SKM-1 treated with dmso at 0.1 percent for 144 hours (cell line): ENCODE data around the gene ARHGAP42.

ENCODE experiments used
- DNase-seq: peaks from one replicate; lab custom pipeline; 2025; ENCODE audit not compliant: unreplicated experiment; lab: John Stamatoyannopoulos, UW

ARHGAP42 gene

DNA sequence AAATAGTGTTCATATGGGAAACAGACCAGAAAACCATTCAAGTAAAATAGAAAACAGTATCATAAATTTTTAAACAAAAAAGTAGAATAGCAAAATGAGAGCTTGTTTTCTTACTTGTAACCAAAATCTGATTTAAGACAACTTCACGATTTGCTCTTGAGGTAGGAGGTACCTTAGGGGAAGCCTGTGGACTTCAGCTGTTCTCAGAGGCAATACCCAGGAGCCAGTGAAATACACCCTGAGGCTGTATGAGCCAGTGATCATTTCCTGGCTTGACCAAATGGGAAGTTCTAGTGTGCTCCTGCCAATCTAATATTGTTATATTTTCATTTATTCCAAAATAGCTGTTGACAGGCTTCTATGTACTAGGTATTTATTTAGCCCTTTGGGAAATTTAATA, 104.8 kb downstream of the ARHGAP42 start:
- no peak for DNase-seq

DNA sequence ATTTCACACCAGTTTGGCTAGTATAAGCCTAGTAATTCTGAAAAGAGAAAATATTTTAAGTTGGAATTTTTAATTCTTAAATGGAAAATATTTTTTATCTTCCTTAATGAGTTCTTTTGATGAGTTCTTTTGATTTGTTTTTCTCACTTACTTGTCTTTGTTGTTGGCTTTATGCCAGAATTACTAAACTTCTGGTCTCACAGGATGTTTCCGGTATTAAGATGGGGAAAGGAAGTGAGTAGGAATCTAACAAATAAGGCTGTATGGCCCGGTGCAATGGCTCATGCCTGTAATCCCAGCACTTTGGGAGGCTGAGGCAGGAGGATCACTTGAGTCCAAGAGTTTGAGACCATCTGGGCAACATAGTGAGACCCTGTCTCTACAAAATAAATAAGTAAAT, 106.4 kb downstream of the ARHGAP42 start:
- no peak for DNase-seq

DNA sequence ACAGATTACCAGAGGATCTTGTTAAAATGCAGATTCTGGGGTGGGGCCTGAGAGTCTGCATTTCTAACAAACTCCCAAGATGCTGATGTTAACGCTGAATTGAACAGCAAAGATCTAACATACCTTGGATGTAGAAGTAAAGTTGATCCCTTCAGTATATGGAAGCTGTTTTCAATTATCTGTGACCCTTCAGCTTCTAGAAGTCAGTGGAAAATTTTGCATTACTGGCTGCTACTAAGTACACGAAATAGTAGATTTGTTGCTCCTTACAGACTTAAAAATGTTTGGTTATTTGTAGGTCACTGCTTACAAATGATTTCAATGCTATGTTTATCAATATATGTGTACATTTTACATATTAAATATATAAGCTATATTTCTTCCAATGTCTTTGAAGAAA, 107.4 kb downstream of the ARHGAP42 start:
- DNase-seq, result no peak

DNA sequence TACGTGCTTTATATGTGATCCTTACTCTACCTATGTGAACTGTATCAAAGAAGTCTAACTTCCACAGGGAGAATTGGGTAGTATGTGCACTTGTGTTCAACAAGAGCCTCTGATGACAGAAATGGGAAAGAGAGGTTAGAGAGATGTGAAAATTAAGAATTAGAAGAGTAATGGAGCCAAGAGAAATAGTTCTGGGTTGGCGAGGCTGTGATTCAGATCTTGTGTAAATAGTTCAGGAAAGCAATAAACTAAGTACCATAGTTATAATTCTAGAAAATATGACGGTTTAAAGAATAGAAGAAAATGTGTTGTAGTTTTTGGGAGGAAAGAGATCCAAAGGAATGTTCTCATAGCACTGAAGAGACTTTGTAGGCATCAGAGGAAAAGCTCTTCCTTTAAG, 112.4 kb downstream of the ARHGAP42 start:
- no peak for DNase-seq

DNA sequence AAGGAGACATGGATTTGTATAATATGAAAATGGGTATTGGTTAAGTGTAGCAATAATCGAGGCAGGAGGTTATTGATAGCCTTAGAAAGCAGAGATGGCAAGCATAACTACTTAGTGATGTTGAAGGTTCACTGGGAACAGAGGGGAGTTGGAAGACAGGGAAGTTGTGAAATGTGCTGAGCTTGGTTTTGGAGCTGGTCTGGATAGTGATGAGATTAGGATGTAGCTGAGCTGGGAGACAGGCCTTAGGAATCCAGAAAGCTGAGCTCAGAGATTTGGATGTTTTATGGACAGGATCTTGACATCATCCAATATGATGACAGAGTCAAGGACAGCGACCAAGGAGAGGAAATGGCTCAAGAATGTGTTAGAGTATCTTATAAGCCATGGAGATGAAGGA, 113.1 kb downstream of the ARHGAP42 start:
- DNase-seq, result no peak

DNA sequence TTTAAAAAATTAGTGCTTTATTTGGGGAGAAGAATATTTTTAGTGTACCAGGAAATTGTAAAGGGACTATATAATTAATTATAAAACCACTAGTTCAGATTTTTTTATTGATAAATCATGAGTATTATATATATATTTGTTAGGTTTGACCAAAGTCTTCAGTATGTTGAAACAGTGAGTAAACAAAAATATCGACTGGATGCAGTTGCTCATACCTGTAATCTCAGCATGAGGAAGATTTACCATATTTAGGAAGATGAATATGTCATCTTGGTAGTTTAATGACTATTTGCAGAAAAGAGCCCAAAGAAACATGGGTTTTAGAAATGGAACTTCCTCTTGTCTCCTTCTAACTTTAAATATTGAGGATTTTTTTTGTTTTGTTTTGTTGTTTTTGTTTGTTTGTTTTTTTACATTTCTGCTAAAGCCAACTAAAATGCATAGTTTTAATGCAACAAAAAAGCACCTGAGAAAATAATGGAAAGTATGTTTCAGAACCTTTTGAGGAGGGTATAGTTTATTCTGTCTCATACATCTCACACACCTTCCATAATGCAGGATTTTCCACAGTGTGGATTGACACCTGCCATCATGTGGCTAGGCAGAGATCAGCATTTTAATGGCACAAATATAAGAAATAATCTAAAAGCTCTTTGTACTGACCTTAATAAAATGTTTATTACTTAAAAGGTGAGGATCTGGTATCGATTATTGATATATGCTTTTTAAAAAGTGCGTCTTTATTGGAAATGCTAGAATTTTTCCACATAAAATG, 114.3 kb downstream of the ARHGAP42 start:
- DNase-seq, result no peak

DNA sequence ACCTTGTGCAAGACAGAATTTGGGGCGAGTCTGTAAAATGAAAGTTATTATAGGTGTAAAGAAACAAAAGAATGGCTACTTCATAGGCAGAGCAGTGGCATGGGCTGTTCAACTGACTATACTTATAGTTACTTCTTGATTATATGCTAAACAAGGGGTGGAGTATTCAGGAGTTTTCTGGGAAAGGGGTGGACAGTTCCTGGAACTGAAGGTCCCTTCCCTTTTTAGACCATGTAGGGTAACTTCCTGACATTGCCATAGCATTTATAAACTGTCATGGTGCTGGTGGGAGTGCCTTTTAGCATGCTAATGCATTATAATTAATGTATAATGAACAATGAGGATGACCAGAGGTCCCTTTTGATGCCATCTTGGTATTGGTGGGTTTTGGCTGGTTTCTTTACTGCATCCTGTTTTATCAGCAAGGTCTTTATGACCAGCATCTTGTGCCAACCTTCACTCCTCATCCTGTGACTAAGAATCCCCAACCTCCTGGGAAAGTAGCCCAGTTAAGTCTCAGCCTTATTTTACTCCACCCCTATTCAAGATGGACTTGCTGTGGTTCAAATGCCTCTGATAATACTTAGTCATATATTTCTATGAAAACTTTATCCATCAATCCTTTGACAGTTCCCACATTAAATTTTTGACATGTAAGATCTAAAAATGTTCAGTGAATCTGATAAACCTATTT, 118.6 kb downstream of the ARHGAP42 start:
- DNase-seq, result no peak

DNA sequence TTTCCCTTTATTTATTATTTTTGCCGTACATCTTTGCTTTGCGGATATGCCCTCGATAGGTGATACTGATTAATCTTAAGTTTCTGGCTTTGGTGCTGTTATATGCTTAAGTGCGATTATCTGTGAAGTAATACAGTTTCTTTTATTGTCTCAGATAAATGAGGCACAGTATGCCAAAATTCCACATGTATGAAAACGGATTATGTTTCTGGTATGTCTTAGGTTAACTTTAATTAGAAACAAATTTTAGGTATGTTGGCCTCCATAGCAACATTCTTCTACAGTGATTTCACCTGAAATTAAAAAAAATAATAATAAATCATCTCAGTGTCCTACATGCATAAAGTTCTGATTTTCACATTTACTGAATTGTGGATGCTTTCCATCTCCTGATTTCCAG, 119.2 kb downstream of the ARHGAP42 start:
- no peak for DNase-seq

DNA sequence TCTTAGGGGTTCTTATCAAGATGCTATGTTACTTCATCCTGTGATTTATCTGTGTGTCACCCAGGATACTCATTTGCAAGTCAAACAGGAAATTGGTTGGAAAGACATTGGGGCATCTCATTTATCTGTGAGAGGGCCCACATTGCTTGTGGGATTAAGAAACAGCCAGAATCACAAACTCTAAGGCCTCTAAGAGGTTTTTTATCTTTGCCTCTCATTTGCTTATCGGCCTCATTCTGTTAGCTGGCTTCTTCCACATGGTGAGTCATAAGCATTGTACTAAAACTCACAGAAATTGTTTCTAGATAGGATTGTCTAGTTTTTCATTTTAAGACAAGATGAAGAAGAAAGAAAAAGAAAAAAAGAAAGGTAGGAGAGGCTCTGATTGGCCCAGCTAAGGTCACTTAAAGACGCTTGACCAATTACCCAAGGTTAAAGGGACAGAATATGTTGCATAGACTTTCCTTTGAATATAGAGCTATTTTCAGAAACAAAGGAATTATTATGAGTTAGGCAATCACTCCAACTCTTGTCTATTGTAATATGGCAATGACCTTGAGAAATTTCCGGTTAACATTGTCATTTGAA, 121.9 kb downstream of the ARHGAP42 start:
- no peak for DNase-seq

DNA sequence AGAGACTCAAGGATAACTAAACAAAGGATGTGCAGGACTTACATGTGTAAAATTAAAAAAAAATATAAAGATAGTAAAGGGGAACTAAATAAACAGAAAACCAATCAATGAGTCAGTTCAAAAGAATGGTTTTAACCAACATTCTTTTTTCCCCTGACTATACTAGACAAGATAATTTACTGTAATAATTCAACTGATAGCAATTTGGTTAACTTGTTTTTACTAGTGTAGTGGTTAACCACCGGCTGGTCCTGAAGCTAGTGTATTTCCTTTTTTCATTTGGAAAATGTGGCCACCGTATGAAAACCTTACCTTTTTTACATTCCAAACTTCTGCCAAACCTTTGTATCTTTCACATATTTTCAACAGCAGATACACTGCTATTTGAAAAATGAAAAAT, 123.1 kb downstream of the ARHGAP42 start:
- DNase-seq, result no peak

DNA sequence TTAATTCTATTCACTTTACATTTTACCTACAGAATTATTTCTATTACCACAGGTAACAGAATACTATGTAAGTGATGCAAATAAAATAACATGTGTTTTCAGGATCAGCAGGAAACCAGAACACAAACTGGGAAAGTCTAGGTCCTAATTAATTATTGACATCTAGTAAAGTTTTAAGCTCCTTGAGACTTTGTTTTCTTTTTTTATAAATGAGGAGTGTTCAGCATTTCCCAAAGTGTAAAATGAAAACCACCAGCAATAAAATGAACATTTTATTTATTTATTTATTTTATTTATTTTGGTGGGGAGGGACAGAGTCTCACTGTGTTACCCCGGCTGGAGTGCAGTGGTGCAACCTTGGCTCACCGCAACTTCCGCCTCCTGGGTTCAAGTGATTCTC, 123.6 kb downstream of the ARHGAP42 start:
- DNase-seq, result no peak

DNA sequence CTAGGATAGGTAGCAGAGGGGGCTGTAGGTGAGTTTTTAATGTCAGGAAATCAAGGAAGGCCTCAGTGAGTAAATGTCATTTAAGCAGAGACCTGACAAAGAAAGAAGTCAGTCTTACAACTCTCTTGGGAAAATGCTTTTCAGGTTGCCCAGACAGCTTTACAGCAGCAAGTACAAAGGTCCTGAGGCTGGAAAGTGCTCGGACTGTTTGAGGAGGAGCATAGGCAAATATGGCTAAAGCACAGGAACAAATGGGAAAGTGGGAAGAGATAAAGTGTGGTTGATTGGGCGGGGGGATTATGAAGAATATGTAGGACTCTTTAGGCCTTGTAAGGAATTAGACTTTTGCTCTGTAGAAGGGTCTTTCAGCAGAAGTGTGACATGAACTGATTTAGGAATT, 125.4 kb downstream of the ARHGAP42 start:
- no peak for DNase-seq

DNA sequence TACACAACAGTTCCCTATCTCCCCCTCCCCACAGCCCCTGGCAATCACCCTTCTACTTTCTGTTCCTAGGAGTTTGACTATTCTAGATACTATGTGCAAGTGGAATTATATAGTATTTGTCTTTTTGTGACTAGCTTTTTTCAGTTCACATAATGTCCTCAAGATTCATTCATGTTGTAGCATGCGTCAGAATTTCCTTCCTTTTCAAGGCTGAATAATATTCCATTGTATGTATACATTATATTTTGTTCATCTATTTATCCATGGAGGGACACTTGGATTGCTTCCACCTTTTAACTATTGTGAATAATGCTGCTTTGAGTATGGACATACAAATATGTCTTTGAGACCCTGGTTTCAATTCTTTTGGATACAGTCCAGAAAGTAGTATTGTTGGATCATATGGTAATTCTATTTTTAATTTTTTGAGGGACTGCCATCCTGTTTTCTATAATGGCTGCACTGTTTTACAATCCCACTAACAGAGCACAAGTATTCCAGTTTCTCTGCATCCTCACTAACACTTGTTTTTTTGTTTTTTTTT, 128.8 kb downstream of the ARHGAP42 start:
- no peak for DNase-seq

DNA sequence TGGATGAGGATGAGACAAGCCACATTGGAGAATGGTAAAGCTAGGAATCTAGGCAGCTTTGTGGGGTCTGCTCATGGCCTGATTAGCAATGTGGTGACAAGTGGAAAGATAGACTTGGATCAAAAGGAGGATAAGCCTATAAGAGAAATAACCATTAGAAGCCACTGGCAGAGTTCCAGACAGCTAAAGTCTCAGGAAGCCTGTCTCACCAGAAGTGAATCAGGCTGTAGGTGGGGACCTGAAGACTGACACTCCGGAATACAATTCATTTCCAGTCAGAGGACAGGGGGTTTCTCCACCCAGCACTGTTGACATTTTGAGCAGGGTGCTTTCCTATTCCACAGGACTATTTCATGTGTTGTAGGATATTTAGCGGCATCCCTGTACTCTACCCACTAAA, 129.7 kb downstream of the ARHGAP42 start:
- no peak for DNase-seq

DNA sequence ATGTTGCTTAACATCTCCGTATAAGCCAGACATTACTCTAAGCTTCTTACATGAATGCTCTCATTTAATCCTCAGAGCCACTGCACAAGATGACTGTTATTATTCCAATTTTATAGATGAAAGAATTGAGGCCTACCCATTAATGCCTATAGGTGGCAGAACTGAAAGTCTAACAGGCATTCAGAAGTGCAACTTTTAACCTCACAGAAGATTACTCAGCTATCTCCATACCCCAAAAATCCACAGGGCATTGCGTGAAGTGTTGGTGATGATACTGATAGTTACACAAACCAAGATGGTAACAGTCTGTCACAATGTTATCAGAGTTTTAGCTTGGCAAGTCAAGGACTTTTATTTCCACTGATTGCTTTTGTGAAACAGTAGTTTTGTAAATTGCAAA, 130.5 kb downstream of the ARHGAP42 start:
- DNase-seq, result no peak

DNA sequence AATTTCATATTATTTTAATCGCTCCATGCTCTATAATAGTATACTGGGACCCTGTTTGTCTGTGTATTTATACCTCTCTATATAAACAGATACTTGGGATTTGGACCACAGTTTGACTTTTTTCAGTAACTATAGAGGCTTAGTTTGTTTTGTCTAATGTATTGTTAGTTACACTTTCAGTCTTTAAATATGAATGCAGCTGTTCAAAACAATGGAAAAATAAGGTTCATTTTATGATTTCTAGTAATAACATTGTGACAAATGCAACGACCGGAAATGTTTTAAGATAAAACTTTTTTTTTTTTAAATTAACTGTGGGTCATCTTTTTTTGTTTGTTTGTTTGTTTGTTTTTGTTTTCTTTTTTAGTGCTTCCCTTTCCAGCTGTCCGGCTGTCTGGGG, 133.5 kb downstream of the ARHGAP42 start:
- DNase-seq, result no peak

DNA sequence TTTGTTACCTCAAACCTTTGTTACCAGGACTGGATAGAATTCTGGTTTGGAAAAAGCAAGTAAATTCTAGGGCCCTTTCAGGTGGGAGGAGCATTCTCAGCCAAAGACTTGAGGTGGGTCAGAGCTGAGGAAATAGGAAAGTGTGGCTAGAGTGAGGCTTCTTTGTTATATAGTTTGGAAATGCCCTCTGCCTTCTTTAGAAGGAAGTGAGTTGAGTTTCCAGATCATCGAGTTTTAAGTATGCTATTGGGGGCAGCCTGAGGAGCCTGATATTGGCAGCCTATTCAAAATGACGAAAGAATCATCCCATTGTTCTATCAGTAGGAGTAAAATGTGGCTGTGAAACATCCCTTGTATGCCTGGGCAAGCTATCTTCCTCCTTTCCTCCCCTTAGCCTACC, 134.1 kb downstream of the ARHGAP42 start:
- DNase-seq, result no peak

DNA sequence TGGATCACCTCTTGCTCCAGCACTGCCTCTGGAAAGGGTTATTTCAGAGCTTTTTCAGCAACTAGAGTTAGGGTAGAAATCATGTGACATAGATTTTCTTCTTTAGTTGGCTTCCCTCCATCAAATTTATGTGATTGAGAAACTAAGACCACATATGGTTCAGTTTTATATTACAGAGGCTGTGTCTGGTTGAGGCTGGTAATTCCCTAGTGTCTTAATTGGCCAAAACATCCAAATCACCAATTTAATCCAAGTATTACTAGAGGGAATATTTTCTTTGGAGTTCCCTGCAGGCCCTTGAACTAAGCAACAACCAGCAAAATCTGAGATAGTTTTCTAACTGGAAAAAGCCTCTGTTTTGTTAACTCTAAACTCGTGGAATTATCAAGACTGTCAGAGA, 136.3 kb downstream of the ARHGAP42 start:
- DNase-seq, result no peak

DNA sequence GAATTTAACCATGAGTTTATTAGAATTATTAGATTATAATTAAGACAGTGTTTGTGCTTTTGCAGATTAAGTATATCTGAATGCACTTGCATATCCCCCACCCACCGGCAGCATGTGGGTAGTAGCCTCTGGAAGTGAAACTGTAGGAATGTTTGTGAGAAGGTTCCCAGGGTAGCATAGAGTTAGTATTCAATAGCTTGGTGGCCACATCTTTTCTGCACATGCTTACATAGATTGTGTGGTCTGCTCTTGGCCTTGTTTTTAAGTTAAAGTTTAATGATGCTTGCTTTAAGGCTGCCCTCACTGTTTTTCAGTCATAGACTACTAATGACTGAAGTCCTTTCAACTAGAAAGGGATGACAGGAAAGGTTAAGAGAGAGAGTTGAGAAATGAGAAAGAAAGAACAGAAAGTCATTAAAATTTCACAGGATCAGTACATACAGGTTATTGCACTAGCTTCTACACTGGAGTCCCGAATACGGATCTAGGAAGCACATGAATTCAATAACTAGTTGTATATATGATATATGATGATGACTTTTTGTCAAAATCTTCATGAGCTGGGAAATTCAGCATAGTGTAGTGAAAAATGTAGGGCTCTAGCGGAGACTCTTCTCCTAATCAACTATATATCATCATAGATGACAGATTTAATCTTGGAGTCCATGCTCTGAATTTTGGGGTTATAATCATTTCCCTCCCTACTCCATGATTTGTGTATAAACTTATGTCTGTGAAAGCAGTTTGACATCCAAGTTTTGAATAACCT, 137.1 kb downstream of the ARHGAP42 start:
- no peak for DNase-seq

DNA sequence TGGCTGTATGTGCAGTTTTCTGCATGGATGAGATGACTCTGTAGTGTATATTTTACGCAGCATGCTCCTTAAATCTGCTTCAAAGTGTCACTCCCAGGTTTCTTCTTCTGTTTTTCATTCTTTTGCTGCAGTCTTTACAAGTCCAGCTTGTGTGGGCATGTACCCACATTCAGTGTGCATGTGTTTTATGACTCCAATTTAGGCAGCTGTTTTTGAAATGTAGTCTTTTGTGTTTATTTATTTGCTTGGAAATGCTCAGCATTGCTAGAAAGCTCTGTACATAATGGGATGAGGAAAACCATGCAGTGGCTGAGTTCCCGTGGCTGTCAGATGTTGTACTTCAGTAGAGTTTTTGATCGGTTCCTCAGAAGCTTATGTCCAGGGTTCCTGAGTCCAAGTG, 138.5 kb downstream of the ARHGAP42 start:
- DNase-seq, result no peak

DNA sequence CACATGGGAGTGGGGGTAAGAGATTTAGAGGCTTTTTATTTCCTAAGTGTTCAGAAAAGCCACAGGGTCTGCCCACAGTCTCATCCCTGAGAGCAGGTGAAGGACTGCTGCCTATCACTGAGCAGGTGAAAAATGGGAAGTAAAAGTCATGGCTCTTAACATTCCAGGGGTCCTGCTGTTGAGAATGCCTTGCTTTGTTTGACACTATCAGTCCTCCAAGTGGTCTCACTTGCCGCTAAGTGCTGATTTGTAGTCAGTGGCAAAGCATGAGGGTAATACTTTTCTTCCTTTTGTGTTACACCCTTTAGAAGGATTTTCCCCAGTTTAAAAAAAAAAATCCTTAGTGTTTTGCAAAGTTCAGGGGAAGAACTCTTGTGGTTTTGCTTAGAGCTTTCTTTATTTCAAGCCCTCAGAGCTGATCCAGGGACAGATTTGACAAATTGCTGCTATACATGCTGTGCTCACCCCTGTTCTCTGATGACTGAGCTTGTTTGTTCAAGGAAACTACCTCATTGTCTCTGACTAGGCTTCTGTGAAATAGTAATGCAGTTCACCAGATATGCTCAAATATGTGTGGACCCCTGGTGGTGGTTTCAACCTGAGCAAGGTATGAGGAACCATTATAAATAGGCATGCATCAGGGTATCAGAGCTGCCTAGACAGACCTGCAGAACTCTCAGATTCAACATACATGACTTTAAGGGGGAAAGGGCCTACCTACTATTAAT, 141.0 kb downstream of the ARHGAP42 start:
- no peak for DNase-seq
